Stimulated activated CD8-positive, alpha-beta memory T cell treated with anti-CD3 and anti-CD28 coated beads, Interleukin-12 subunit alpha, Interleukin-12 subunit beta, amount 100 ng/mL, for 24 hours (primary cell): Measurements from ENCODE around the gene CATSPER3.

ENCODE experiments used
- DNase-seq: peaks from one replicate; pipeline ENCODE4 v3.0.0-alpha.2; 2020; ENCODE audit errors: extremely low read depth

Gene CATSPER3

DNA sequence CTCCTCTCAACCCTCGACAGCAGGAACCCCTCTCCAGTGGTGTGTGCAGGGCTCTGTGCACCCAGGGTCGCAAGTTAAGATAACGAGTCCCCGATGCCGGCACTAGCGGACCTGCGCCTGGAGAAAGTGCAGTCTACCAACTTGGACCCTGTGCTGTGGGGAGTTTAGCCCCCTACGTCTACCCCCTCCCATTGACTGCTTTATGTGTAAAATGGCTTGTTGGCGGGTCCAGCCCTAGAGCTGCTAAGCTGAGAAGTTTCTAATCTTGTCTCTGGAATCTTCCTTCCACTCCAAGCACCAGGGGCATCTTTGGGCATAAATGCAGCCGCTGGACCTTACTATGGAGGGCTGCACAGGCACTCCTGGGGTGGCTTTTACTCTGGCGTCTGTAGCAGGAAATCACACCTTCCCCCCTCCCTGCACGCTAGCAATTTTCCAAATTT is 73.5 kb downstream of the CATSPER3 start:
- no peak for DNase-seq

DNA sequence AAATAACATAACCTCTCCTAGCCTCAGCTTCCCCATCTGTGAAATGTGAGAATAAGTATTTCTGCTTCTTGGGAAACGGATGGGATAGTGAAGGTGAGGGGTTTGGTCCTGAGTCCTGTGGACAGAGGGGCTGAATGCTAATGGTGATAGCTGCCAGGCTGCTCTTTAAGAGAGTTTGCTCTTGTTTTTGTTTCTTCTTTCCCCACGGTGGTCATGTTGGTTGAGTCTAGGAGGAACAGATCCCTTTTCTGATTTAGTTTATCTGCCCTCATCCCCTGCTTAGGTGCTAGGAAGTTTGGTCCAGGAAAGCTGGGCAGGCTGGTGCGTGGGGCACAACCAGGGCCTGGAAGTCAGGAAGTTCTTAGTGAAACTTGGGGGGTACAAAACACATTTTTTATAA is 74.0 kb downstream of the CATSPER3 start:
- DNase-seq = no peak

DNA sequence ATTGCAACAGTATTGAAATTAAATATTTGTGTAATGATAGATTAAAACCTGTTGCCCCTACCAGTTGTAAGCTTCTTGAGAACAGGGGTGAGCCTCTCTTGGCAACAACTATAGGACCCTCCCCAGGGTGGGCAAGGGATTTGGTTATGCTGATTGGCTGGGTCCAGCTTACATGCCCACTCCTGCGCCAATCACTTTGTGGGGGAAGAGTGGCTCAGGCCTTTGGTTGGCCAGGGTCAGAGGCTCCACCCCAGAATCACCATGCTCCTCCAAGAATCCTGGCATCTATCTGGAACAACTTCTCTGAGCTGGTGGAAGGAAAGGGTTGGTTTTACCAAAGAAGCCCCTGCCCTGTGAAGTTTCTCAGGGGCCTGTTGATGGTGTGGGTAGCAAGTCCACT is 74.9 kb downstream of the CATSPER3 start:
- DNase-seq = no peak

DNA sequence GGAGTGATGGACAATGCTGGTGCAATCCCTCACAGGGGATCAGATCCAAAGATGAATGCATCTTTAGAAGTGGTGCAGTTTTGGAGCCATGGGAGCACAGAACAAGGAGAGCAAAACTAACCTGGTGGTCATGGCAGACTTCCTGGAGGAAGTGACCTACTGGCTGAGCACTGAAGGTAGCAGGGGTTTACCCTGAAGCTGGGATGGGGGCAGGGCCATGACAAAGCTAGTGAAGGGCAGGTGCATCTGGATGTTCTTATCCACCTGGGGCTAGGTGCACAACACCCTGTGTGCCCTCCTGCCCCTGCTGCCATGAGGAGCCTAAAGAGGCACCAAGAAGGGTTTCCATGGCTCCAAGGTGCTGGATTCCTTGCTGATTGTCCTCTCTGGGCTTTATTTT is 77.8 kb downstream of the CATSPER3 start:
- no peak for DNase-seq

DNA sequence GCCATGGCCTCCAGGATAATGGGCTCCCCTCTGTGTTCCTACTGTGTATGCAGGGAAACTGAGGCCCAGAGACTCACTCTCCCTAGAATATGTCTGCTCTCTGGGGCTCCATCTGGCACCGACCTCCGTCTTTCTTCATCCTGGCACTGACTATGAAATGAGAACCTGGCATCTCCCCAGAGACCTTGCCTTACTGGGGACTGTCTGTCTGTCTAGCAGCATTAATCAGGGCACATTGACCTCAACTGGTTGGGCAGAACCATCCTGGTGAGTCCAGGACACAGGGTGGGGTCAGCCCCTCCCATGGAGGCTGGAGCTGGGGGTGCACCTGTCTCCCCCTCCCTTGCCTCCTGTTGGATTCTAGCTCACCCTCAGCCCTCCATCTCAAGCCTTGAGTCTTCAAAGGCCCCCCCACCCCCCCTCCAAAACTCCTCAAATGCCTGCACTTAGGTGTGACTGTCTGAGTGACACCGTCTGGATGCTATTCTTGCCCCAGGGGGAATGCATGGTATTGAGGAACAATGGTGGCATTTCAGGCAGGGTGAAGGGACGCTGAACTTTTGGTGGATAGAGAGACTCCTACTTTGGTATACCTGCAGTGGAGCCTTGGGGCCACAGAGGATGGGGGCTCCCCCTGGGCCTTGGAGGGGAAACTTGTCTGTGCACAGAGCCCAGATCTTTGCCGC is 79.1 kb downstream of the CATSPER3 start:
- DNase-seq = no peak

DNA sequence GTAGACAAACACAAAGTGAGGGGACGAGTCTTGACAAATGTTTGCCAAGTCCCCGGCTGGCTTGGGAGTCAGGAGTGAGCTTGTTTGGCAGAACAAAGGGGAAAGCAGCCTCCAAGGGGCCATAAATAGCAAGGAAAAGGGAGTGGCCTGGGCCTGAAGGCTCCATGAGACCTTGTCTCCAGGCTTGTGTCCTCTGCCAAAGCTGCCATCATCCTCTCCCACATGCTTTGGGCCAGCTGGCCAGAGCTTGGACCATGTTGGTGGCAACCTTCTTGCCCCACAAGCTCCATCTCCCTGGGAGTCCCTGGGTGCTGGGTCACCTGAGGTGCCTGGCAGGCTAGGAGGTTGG is 79.6 kb downstream of the CATSPER3 start:
- no peak for DNase-seq

DNA sequence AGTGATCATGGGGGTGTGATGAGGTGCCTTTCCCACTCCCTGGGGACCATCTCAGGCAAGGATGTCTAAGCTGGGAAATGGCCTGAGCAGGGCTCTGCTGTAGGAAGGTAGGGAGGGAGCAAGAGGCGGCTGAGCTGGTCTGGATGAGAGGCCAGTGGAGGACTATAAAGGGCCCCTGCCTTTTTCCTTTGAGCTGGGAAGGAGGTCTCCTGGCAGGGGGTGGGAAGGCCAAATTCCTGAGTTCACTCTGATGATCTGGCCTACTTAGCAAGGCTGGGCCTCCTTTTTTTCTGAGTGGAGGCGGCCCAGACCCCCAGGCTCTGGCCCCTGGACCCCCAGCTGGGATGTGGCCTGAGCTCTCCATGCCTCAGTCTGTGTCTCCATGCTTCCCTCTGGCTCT is 80.6 kb downstream of the CATSPER3 start:
- no peak for DNase-seq

DNA sequence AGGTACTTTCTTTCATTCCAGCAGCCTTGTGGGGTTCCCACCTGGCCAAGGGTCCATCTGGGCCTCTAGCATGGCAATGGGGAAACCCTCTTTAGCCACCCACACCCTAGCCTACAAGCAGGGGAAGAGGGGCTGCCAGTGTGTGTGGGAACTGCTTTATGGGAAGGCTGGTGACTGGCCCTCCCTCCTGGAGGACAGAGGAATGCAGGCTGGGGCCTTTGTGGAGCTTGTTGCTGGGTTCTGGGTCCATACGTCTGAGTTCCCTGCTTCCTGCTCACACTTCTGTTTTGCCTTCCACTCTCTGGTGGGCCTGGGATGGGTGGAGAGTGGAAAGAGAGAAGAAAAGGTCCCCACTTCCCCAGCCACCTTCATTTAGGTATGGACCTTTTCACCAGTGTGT is 81.2 kb downstream of the CATSPER3 start:
- DNase-seq = no peak

DNA sequence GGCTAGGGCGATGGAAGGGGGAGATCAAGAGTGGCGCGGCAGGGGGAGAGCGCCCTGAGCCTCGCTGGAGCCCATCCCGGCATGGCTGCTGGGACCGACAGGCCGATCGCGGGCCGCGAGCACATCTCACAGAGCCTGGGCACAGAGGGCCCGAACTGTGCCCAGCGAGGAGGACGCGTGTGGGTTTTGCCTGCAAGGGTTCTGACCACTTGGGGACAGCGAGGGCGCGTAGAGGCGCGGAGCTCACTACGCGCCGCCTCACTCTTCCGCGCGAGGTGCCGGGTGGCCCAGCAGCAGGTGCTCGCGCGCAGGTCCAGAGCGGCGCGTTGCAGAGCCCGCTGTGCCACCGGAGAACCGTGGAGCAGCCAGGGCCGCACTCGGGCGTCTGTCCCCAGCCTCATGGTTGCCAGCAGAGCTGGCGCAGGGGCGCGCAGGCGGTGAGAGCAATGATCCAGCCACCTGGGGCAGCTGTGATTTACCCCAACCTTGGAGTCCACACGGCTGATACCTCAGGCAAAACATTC is 82.6 kb downstream of the CATSPER3 start:
- DNase-seq = no peak

DNA sequence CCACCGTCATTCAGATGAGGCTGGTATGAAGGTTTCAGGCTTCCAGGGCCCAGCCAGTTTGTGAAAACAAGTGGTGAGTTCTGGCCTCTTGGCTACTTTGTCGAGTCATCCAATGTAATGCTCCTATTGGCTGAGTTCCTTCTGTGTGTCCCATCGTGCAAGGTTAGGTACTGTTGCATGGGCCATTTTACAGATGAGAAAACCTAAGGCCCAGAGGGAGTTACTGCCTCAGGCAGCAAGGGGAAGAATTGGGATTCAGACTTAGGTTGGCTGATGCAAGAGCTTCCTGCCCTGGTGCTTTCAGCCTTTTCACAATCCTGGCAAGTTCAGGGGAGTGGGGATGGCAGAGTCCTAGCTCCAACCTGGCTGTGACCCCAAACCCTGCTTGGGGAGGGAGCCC is 83.7 kb downstream of the CATSPER3 start:
- DNase-seq = no peak

DNA sequence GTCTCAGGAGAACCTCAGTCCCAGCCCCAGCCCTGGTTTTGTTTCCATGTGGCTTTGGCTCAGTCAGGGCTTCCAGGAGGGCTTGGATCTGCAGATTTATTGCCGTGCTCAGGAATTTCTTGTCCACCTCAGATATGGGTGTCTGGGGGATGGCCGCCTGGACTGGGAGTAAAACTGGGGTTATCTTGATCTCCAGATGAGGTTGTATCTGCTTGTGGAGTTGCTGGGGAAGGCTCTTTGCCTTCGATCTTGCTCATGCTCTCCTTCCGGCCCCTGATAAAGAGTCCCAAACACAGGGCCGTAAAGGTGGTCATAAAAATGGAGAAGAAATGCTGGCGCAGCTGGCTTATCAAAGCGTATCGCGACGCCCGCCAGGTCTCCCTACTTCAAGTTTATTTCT is 84.2 kb downstream of the CATSPER3 start:
- no peak for DNase-seq

DNA sequence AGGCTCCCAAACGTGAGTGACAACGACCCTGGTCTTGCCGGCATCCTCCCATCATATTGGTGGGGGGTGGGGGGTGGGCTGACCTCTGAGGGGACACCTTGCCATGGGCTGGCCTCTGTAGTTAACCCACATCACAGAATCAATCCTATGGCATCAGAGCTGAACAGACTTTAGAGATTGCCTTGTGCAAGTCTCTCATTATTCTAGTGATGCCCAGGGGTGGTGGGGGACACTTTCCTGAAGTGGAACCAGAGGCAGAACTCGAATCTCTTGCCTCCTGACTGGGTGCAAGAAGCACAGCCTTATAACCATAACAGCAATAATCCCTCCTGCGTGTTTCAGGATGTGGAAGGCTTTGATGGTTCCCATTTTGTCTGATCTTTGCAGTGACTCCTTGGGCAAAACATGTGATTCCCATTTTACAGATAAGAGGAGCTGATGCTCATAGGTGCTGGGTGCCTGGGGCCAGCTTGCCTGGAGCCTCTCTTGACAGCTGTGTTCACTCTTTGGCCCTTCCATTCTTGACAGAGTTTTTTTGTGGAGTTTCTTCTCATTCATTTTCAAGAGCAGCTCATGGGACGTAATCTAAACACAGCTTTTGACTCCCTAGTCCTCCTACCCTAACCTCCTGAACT is 84.9 kb downstream of the CATSPER3 start:
- no peak for DNase-seq

DNA sequence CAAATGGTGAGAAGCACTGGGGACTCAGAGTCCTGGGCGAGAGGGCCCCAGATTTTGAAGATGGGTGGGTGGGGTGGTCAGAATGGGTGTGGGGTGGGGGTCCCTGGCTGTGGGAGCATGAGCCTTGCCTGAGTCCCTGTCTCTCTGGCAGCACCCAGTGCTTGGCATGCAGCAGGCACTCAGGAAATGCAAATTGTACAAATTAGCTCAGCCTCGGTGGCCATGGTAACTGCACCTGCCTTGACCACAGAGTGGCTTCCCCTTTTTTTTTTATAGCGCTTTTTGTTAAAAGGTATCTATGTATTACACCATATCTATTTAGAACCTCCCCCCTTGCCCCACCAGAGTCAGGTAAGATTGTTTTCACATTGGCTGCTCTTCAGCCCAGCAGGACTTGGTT is 85.6 kb downstream of the CATSPER3 start:
- no peak for DNase-seq

DNA sequence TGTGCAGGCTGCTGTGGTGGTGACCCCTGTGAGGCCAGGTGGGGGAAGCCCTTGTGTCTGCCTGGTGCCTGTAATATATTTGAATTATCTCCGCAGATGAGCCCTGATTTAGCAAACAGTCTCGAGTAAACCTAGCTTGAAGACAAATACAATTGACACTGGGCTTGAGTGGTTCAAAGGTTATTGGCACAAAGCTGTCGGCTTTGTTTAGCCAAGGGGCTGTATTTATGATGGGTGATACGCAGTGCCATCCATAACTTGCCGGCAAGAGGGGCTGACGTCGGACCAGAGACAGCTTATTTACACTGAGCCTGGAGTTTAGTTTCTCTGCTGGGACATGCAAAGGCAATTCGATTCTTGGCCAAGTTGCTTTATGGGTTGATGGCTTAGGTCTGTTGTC is 86.3 kb downstream of the CATSPER3 start:
- no peak for DNase-seq

DNA sequence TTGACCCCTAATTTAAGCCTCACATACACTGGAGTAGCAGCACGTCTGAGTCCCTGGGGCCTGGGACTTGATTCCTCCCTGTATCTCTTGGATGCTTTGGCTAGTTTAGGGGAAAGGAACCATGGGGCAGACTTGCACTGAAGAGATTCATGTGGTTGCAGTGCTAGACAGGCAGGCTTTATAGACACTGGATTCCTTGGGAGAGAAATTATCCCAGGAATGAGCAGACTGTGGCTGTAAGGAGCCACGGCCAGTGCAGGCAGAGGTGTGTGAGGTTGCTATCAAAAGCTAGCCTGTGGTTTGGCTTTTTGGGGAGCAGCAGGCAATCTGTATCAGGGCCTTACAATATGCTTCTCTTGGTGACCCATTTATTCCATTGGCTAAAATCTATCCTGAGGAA is 86.8 kb downstream of the CATSPER3 start:
- no peak for DNase-seq

DNA sequence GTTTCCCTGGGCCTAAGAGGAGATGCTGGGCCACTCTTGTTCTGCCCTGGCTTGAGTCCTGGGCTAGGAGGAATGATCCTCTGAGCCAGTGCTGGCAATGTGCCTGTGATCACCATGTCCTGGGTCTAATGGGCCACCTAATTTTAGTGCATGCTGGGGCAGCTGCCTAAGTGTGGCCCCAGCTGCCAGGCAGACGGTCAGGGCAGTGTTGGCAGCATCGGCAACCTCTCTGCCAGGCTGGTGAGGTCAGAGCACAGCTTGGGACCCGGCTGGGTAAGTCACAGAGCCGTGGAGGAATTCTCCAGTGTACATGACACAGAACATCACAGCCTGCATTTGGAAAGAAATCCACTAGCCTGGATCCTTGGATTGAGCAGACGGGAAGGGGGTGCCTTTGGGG is 87.7 kb downstream of the CATSPER3 start:
- DNase-seq = no peak

DNA sequence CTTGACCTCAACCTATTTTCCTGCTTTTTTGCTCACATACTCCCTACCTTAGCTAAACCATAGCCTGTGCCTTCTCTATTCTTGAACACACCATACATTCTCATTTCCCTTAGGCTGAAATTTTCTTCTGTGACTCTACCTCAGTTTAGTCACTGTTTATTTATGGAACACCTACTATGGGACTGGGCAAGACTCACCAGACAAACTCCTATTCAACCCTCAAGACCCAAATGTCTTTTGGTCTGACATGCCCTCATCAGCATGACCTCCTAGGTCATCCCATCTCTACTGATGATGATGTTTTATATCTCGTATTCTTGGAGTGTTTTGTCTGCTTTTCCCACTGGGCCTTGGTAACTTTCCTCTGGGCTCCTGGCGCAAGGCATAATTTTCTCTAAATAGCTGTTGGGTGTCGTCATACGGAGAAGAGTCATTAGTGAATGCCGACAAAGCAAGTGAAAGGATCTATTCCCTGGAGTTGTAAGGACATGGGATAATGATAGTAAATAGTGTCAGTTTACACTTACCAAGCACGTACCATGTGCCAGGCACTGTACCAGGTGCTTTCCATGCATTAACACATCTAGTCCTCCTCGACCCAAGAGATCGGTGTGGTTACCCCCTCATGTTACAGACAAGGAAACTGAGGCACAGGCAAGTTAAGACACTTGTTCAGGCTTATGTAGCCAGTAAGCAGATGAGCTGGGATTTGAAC is 88.8 kb downstream of the CATSPER3 start:
- DNase-seq = no peak

DNA sequence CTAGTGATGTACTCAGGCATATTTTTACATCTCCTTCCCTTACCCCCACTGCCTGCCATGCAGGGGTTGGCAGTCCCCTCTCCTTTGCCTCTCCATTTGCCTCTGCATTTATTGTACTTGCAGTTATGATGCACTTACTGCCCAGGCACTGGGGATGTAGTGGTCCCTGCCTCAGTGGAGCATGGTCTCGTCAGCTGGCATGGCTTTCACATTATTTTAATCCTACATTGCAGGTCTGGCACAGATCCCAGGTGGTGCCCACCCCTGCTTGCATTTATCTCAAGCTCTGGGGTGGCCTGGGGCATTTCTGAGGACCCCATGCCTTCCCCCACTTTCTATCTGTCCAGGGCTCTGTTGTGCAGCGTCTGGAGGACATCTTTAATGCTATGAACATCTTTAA is 89.5 kb downstream of the CATSPER3 start:
- no peak for DNase-seq

DNA sequence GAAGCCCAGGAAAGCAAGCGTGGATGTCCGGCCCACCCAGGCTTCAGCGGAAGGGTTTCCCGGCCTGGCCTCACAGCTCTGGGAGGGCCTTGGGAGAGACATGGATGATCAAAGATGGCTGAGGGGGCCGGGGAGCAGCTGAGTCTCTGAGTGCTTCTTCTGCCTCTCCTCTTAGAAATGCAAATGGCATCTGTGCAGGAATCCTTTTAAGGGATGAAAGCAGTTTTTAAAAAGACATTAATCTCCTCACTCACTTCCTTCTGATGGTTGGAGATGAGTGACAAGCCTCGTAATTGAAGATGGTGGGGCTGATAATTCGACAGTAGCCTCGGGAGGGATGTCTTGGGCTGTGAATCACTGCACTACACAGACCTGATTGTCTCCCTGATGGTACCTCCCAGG is 90.6 kb downstream of the CATSPER3 start:
- DNase-seq = no peak

DNA sequence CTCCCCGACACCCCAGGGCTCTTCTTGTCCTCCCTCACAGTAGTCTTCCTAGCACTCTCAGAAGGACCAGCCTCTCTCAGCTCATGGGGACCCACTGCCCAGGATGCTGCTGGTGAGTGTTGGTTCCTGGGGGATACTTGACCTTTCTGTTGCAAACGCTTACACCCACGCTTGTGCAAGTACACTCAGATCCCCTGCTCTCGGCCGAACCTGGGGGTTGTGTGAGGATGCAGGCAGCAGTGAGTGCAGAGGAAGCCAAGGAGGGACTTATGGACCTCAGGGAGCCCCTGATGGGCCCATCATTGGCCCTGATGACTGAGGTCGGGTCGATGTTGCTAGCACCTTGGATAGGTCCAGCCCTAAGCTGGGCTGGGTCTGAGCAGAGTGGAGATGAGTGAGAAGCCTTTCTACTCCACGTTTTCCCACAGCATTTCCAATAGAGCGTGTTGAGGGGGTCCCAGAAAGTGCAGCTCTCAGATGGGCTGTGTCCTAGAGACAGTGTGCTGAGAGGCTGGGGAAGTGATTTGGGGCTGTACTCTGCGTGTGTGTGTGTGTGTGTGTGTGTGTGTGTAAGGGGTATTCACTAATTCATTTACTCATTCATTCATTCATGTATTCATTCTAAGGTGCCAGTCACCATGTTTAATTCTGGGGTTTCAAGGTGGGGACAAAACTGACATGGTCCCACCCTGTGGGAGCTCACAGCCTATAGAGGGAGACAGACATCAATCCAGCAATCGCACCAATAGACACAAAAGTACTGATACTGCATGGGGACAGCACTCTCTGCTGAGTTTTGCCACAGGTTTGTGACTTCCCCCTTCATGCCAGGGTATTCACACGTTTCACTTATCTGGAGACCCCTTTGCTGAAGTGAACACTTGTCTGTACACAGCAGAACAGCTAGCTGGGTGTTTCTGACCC is 91.6 kb downstream of the CATSPER3 start:
- DNase-seq = no peak

DNA sequence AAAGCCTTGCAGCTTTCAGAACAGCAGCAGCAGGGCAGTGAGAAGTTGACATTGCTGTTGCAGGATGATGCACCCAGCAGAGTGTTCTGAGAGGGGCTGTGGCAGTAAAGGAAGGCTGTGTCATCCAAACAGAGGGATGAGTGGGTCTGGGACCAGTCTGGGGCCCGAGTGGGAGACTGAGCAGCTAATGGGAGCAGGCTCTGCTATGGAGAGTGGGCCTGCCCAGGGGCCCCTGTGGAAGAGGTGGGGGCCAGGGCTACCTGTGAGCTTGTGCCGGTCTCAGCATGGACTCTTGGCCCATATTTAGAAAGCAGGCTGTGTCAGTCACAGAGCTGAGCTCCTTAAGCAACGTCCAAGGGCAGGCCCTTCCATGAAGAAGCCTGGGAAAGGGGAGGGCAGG is 92.3 kb downstream of the CATSPER3 start:
- no peak for DNase-seq

DNA sequence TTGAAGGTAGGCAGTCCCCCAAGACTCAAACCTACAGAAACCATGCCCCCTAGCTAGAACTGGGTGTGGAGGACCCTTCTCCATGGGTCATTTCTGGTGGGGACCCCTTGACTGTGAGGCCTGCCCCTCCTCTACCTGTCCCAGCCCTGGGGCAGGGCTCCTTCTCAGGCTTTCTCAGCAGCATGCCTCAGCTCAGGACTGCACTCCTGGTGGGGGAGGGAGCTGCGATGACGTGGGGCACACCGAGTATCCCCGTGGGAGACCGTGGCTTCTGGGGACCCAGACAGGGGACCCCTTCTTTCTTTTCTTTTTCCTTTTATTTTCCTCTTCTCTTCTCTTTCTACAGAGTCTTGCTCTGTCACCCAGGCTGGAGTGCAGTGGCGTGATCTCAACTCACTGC is 93.3 kb downstream of the CATSPER3 start:
- no peak for DNase-seq
